D721Med (cell line): ENCODE results near the gene YIPF2.

Source experiments
- DNase-seq: peaks from one replicate; pipeline ENCODE4 v3.0.0; 2011; ENCODE audit warnings: low spot score; ENCODE audit not compliant: insufficient read length
- FAIRE-seq: peaks from 2 replicates; lab custom pipeline; 2011; peaks lifted over from hg19 to GRCh38; lab: Jason Lieb, UNC
- TF ChIP-seq, protein P1 (sequence below): IDR thresholded peaks from 2 replicates; pipeline ENCODE4 v1.5.1; 2012; ENCODE audit warnings: mild to moderate bottlenecking, control low read depth; ENCODE audit not compliant: insufficient read depth; ENCODE audit errors: missing control alignments

Gene YIPF2

DNA sequence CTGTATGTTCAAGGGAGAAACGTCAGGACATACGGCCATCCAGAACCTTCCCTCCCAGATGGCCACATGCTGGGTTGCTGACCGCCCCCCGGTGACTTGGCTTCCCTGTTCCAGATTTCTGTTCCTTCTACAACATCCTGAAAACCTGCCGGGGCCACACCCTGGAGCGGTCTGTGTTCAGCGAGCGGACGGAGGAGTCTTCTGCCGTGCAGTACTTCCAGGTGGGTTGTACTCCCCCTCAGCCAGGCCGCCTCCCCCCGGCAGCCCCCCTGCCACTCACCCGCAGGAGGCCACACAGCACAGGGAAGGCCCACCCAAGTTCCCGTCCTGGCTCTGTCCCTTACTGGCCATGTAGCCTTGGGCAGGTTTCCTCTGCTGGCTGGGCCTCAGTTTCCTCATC is 20.5 kb downstream of the YIPF2 start:
- FAIRE-seq = no peak
- TF ChIP-seq, protein P1, sequence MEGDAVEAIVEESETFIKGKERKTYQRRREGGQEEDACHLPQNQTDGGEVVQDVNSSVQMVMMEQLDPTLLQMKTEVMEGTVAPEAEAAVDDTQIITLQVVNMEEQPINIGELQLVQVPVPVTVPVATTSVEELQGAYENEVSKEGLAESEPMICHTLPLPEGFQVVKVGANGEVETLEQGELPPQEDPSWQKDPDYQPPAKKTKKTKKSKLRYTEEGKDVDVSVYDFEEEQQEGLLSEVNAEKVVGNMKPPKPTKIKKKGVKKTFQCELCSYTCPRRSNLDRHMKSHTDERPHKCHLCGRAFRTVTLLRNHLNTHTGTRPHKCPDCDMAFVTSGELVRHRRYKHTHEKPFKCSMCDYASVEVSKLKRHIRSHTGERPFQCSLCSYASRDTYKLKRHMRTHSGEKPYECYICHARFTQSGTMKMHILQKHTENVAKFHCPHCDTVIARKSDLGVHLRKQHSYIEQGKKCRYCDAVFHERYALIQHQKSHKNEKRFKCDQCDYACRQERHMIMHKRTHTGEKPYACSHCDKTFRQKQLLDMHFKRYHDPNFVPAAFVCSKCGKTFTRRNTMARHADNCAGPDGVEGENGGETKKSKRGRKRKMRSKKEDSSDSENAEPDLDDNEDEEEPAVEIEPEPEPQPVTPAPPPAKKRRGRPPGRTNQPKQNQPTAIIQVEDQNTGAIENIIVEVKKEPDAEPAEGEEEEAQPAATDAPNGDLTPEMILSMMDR = no peak
- no peak for DNase-seq

DNA sequence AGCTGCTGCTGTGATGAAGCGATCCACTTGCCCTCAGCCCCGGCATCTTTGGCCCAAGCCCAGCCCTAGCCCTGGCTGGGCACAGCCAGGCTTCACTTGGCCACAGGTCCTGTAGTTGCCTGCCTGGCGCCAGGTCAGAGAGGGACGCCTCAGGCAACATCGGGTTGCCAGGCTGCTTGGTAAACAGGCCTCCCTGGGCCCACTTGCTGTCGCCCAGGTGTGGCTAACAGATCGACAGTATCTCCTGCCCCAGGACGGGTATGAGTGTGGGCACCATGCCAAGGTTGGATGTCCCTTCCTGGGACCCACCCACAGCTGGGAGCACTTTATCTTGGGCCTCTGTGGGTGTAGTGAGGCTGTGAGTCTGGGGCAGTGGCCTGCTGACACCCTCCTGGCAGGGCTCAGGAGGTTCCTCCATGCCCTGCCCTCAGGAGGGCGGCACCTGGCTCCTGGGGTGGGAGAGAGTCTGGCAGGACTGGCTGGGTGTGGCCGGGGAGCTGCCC is 29.2 kb downstream of the YIPF2 start:
- DNase-seq (no peak), FAIRE-seq (no peak)
- TF ChIP-seq, protein P1 = no peak

DNA sequence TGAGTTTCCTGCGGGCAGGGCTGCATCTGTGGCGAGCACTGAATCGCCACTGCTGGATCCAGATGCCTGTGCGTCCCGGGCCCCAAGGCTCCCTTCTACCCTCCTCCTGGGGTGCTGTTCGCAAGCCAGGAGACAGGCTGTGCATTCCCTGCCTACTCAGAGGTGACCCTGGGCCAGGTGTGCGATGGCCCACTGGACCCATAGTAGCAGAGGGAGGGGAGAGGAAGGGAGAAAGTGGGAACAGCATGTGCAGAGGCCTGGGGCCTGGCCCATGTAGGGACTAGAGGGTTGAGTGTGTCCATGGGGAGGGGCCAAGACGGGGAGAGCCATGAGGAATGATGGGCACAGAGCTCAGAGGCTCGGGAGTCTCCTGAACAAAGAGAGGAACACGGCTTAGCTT is 29.8 kb downstream of the YIPF2 start:
- FAIRE-seq = no peak
- TF ChIP-seq, protein P1 = no peak
- no peak for DNase-seq

DNA sequence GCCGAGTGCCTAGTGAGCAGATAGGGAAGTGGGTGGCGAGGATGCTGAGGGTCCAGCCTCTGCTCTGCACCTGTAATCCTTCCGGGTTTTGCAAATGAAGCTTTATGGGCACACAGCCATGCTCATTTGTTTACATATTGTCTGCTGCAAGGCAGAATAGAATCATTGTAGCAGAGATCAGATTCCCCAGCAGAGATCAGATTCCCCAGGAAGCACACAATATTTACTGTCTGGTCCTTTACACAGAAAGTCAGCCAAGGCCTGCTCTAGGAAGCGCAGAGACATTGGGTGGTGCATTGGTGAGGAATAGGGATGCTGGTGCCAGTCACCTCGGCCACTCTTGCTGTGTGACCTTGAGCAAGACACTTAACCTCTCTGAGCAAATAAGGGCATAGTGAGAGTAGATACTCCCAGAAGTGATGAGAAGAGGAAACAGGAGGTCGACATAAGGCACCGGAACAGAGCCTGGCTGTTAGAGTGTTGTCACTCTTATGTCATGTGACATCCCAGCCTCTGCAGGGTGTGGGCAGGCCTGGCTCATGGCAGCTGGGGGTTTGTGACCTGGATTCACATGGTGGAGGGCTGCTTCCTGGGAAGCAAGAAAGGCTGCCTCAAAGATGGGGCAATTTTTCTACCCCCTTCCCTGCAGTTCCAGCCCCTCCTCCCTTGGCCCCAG is 31.4 kb downstream of the YIPF2 start:
- TF ChIP-seq, protein P1 = no peak
- FAIRE-seq = no peak
- no peak for DNase-seq

DNA sequence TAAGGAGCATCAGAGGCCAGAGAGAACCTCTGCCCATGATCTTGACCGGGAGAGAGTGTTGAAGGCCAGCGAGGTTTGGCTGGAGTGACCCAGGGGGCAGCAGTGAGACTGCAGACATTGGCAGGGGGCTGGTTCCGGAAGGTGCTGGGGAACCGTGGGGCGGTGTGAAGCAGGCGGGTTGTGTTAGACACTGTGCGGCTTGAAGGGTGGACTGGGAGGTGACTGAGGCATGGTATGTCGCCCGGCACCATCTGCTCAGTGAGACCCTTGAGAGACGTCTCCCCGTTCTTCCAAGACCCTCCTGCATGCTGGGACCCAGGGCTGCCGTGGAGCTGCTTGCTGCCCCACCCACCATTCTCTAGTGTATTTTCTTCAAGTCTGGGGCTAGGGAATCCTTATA is 32.5 kb downstream of the YIPF2 start:
- TF ChIP-seq, protein P1 = no peak
- no peak for DNase-seq
- FAIRE-seq = no peak

DNA sequence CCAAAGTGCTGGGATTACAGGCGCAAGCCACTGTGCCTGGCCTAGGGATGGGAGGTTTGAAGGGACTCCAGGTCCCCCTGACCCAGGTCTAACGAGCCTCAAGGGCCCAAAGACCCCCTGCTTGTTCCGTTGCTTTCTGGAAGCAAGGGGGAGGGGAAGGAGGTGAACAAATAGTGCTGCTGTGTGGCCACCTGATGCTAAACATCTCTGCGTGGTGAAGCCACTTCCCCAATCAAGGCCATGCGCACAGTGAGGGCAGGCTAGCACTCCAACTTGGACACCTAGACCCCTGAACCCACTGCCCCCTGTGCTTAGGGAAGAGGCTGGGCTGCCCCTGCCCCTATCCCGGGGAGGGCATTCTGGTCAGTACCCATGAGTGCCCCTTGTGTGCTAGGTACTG is 33.1 kb downstream of the YIPF2 start:
- TF ChIP-seq, protein P1 = no peak
- no peak for FAIRE-seq
- no peak for DNase-seq

DNA sequence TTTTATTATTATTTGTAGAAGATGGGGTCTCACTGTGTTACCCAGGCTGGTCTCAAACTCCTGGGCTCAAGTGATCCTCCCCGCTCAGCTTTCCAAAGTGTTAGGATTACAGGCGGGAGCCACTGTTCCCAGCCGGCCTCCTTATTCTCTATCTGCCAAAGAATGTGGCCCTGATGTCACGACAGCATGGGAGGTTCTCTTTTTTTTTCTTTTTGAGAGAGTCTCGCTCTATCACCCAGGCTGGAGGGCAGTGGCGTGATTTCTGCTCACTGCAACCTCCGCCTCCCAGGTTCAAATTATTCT is 33.6 kb downstream of the YIPF2 start:
- FAIRE-seq = no peak
- DNase-seq = no peak
- TF ChIP-seq, protein P1 = no peak
